Measurements from ENCODE around the gene PAX2. TPM values are rescaled to one million over a fixed set of nuclear protein-coding genes. Genes with fewer than 3 reads are reported as not detected.

The PAX2 gene
- total RNA-seq, 1 experiment from 2014 or later = not detected

DNA sequence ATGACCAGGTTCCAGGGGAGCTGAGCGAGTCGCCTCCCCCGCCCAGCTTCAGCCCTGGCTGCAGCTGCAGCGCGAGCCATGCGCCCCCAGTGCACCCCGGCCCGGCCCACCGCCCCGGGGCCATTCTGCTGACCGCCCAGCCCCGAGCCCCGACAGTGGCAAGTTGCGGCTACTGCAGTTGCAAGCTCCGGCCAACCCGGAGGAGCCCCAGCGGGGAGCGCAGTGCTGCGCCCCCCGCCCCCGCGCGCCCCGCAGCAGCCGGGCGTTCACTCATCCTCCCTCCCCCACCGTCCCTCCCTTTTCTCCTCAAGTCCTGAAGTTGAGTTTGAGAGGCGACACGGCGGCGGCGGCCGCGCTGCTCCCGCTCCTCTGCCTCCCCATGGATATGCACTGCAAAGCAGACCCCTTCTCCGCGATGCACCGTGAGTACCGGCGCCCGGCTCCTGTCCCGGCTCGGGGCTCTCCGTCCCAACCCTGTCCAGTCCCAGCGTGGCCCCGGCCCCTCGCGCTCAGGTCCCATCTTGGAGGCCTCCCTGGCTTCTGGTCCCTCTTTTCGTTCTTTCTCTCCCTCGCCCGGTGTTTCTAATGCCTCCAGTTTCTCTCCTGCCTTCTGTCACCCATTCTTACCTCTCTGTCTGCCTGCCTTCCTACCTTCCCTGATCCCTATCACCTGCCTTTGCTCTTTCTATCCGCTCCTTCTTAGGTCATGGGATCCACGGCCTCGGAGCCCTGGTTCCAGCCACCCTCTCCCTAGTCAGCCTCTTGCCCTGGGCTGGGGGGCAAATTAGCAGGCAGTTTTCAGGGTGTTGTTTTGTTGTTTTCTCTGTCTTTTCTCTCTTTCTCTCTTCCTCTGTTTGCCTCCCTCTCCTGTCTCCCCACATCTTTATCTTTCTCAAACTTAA is 751 bp downstream of the PAX2 start:
- Histone ChIP-seq H3K18ac (ENCODE audit: insufficient read length, low read depth, low read length) (no peak overlapping the region), H3K79me2 (ENCODE audit: insufficient read depth, low read length) (no peaks in the 10 kb centered on the region), H3K79me1 (ENCODE audit: insufficient read depth, low read depth, low read length, poor library complexity, severe bottlenecking) (no peaks in the 10 kb centered on the region), H3K27ac (ENCODE audit: insufficient read length, low read depth, low read length) (no peak overlapping the region), H2AFZ (ENCODE audit: low read length) (no peak overlapping the region), H3K4me2 (ENCODE audit: insufficient read depth, insufficient read length, low read length) (peak overlapping the region; percentile 33), H2BK120ac (ENCODE audit: low read depth, low read length, poor library complexity, severe bottlenecking) (no peak overlapping the region), H3T11ph (ENCODE audit: low read length) (no peak overlapping the region), H3K4me1 (ENCODE audit: insufficient read depth, low read length) (no peaks in the 10 kb centered on the region), H2BK15ac (ENCODE audit: low read depth, low read length) (no peak overlapping the region), H2AK5ac (ENCODE audit: insufficient read length, low read length) (no peak overlapping the region), H3K9me3 (ENCODE audit: control insufficient read depth, low read depth, low read length) (no peaks in the 10 kb centered on the region), H4K8ac (replicated peaks; ENCODE audit: insufficient read length, low read depth, low read length) (no peak overlapping the region), H2BK20ac (ENCODE audit: low read depth, low read length, poor library complexity, severe bottlenecking) (no peak overlapping the region), H4K91ac (ENCODE audit: insufficient read length, low read depth, low read length) (no peak overlapping the region), H2BK12ac (ENCODE audit: insufficient read length, low read depth, low read length) (no peak overlapping the region), H3K27me3 (ENCODE audit: insufficient read depth, low read length) (peaks cover 85% of the 10 kb centered on the region), H3K14ac (ENCODE audit: insufficient read depth, low read length) (no peak overlapping the region), H3K56ac (ENCODE audit: insufficient read length, low read depth, low read length) (no peak overlapping the region), H2BK5ac (ENCODE audit: insufficient read length, low read length) (no peak overlapping the region), H4K5ac (ENCODE audit: insufficient read length, low read depth, low read length) (no peak overlapping the region), H4K20me1 (ENCODE audit: control insufficient read depth, insufficient read depth, insufficient read length) (peaks cover 7% of the 10 kb centered on the region), H3K4ac (ENCODE audit: low read depth, low read length) (no peak overlapping the region), H3K23me2 (ENCODE audit: insufficient read length, low read depth, low read length, poor library complexity, severe bottlenecking) (peaks cover 8% of the 10 kb centered on the region), H3K23ac (ENCODE audit: insufficient read length, low read depth, low read length) (no peak overlapping the region), H3K9ac (ENCODE audit: extremely low read depth, insufficient read length, low read length) (no peak overlapping the region)
- peaks cover 100% of the 10 kb centered on the region for H3K27me3 Mint-ChIP-seq (ENCODE audit: low read depth)
- 0 out of 7 replicates have a peak, but pooled peaks cover 0 to 1% (median 0%) of the 10 kb centered on the region in 3 experiments for H3K36me3 Mint-ChIP-seq (ENCODE audit: insufficient read depth in 1 of 3, low read depth in 3 of 3)
- peaks cover 3 to 6% of the 10 kb centered on the region in 2 experiments; a peak in 3 of 5 replicates for H3K9me3 Mint-ChIP-seq
- peaks cover 21 to 57% of the 10 kb centered on the region in 2 experiments for H3K4me1 Mint-ChIP-seq
- DNase-seq = no peak
- peak overlapping the region; percentile 54 to 74 for H3K4me3 Mint-ChIP-seq
- no peak overlapping the region for H3K27ac Mint-ChIP-seq
- TF ChIP-seq, protein P1, sequence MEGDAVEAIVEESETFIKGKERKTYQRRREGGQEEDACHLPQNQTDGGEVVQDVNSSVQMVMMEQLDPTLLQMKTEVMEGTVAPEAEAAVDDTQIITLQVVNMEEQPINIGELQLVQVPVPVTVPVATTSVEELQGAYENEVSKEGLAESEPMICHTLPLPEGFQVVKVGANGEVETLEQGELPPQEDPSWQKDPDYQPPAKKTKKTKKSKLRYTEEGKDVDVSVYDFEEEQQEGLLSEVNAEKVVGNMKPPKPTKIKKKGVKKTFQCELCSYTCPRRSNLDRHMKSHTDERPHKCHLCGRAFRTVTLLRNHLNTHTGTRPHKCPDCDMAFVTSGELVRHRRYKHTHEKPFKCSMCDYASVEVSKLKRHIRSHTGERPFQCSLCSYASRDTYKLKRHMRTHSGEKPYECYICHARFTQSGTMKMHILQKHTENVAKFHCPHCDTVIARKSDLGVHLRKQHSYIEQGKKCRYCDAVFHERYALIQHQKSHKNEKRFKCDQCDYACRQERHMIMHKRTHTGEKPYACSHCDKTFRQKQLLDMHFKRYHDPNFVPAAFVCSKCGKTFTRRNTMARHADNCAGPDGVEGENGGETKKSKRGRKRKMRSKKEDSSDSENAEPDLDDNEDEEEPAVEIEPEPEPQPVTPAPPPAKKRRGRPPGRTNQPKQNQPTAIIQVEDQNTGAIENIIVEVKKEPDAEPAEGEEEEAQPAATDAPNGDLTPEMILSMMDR (conservative IDR thresholded peaks at IDR 0.05) = no peak
- WGBS (ENCODE audit: extremely low coverage, insufficient read length, low lambda C conversion rate) = no CpG with 5 or more reads among the region's 54 CpGs
